NCI-H2196 treated with DMSO at 0.1 percent for 48 hours (cell line): ENCODE results near the gene PAX5.

Experiments
- DNase-seq: peaks from one replicate; lab custom pipeline; 2025; ENCODE audit not compliant: unreplicated experiment; lab: John Stamatoyannopoulos, UW

The PAX5 gene

GRCh38 chr9:37025071-37025822, 8.8 kb downstream of the PAX5 start:
- DNase-seq = no peak

- no peak for DNase-seq
Measured at GRCh38 chr9:37017546-37017945, 16.5 kb downstream of the PAX5 start.

- no peak for DNase-seq
Measured at GRCh38 chr9:37011530-37011929, 22.5 kb downstream of the PAX5 start.

- DNase-seq = no peak
Measured at GRCh38 chr9:37010976-37011375, 23.1 kb downstream of the PAX5 start.

GRCh38 chr9:37010180-37010579, 23.9 kb downstream of the PAX5 start:
- no peak for DNase-seq

GRCh38 chr9:37007295-37007694, 26.8 kb downstream of the PAX5 start:
- DNase-seq = no peak

GRCh38 chr9:37005517-37006140, 28.4 kb downstream of the PAX5 start:
- no peak for DNase-seq

- DNase-seq = peak; percentile 19
Measured at GRCh38 chr9:37004424-37004935, 29.6 kb downstream of the PAX5 start.

GRCh38 chr9:37002413-37003217, 31.5 kb downstream of the PAX5 start:
- no peak for DNase-seq

- DNase-seq = no peak
Measured at GRCh38 chr9:37002036-37002412, 32.0 kb downstream of the PAX5 start.

GRCh38 chr9:37001459-37001858, 32.6 kb downstream of the PAX5 start:
- no peak for DNase-seq

GRCh38 chr9:36999728-37000333, 34.2 kb downstream of the PAX5 start:
- no peak for DNase-seq

- no peak for DNase-seq
Measured at GRCh38 chr9:36997414-36997813, 36.7 kb downstream of the PAX5 start.

- DNase-seq = no peak
Measured at GRCh38 chr9:36996706-36997086, 37.4 kb downstream of the PAX5 start.

GRCh38 chr9:36995927-36996705, 38.0 kb downstream of the PAX5 start:
- DNase-seq = peak; percentile 33

GRCh38 chr9:36993933-36994764, 39.9 kb downstream of the PAX5 start:
- DNase-seq = no peak

- no peak for DNase-seq
Measured at GRCh38 chr9:36992501-36993316, 41.4 kb downstream of the PAX5 start.

- DNase-seq = no peak
Measured at GRCh38 chr9:36991516-36992134, 42.4 kb downstream of the PAX5 start.
